Measurements from ENCODE around the gene TSPEAR. TPM values are rescaled to one million over a fixed set of nuclear protein-coding genes. Genes with fewer than 3 reads are reported as not detected.

Gene TSPEAR
- total and polyA plus RNA-seq, 11 donors = 0.01 to 2.6 (median 0.71) TPM; not detected in 2

DNA sequence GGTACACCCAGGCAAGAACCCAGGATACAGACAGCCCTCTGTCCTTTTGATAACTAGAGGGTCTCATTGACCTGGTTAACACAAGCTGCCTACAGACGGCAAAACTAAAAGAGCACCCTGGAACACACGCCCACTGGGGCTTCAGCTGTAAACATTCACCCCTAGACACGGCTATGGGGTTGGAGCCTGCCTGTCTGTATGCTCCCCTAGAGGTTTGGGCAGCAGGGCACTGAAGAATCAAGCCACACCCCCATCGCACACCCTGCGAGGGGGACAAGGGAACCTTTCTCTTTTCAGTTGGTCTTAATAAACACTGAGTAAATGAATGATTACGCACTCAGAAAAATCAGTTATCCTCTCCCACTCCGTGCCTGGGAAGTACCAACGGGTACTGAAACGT is 220.6 kb downstream of the TSPEAR start:
- H3K4me3 ChIP-seq = no peak overlapping the region
- TF ChIP-seq, protein P1, sequence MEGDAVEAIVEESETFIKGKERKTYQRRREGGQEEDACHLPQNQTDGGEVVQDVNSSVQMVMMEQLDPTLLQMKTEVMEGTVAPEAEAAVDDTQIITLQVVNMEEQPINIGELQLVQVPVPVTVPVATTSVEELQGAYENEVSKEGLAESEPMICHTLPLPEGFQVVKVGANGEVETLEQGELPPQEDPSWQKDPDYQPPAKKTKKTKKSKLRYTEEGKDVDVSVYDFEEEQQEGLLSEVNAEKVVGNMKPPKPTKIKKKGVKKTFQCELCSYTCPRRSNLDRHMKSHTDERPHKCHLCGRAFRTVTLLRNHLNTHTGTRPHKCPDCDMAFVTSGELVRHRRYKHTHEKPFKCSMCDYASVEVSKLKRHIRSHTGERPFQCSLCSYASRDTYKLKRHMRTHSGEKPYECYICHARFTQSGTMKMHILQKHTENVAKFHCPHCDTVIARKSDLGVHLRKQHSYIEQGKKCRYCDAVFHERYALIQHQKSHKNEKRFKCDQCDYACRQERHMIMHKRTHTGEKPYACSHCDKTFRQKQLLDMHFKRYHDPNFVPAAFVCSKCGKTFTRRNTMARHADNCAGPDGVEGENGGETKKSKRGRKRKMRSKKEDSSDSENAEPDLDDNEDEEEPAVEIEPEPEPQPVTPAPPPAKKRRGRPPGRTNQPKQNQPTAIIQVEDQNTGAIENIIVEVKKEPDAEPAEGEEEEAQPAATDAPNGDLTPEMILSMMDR (IDR thresholded peaks at IDR 0.05) = no peak
- no peak for TF ChIP-seq POLR2A (IDR thresholded peaks at IDR 0.05)
- intact Hi-C loops (cut with DNase I) = no loop called here
- no peaks in the 10 kb centered on the region for H3K36me3 ChIP-seq
- ATAC-seq (no peak), DNase-seq (no peak)
- no peak overlapping the region for H3K27ac ChIP-seq
- 86 to 91% (median 90%) methylated on average over 9 of the region's 9 CpGs for WGBS, 4 donors
- peaks cover 0 to 9% (median 0%) of the 10 kb centered on the region in 9 donors for H3K27me3 ChIP-seq
- H3K4me1 ChIP-seq = peaks cover 0 to 13% (median 0%) of the 10 kb centered on the region in 12 donors
- peaks cover 0 to 19% (median 5%) of the 10 kb centered on the region in 12 donors for H3K9me3 ChIP-seq

DNA sequence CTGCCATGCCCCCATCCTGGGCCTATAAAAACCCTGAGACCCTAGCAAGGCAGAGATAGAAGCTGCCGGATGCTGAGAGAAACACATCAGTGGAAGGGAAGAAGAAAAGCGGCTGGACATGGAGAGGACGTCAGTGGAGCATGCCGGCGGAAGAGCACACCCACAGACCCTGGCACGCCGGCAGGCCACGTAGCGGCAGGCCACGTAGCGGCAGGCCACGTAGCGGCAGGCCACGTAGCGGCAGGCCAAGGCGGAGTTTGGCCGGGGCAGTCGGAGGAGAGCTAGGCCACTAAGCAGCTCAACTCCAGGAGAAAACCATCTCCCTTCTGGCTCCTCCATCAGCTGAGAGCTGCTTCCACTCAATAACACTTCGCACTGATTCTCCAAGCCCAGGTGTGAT is 221.0 kb downstream of the TSPEAR start:
- Histone ChIP-seq H3K9me3 (peaks cover 0 to 19% (median 5%) of the 10 kb centered on the region in 12 donors), H3K27ac (no peak overlapping the region), H3K36me3 (no peaks in the 10 kb centered on the region), H3K27me3 (peaks cover 0 to 13% (median 0%) of the 10 kb centered on the region in 9 donors), H3K4me1 (peaks cover 0 to 9% (median 0%) of the 10 kb centered on the region in 12 donors), H3K4me3 (no peak overlapping the region)
- WGBS, 4 donors = 94 to 98% (median 97%) methylated on average over 19 of the region's 19 CpGs
- no peak for TF ChIP-seq POLR2A (IDR thresholded peaks at IDR 0.05)
- TF ChIP-seq, protein P1 (IDR thresholded peaks at IDR 0.05) = no peak
- intact Hi-C loops (cut with DNase I) = no loop called here
- DNase-seq = no peak
- no peak for ATAC-seq

DNA sequence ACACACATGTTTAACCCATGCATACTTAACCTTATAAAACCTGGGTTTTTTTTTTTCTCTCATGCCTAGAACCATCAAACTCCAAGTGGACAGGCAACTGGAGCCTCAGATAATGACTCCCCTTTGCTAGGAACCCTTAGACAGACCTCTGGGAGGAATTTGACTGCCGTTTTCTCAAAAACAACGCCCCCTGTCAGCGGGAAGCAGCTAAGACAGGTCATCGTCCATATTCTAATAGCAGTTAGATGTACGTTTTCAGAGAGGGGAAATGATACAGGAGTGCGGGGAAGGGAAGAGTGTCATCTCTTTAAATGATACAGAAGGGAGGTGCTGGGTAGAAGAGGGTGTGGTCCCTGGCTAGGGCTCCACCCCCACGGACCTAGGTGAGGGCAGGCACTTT is 221.4 kb downstream of the TSPEAR start:
- H3K27me3 ChIP-seq = peaks cover 0 to 12% (median 0%) of the 10 kb centered on the region in 9 donors
- no peak for ATAC-seq

DNA sequence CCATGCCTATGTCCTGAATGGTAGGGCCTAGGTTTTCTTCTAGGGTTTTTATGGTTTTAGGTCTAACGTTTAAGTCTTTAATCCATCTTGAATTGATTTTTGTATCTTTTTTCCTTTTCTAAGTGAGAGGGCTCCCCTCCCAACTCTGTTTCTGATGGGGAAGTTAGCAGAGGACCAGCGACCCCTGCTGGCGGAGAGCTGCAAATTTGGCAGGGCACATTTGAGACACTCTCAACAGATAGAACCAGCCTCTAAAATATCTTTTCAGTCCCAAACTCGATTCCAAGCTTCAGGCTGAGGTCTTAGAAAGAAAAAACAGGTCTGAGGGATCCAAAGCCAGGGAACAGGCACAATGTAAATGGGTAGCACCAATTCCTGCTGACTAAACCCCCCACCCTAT is 223.5 kb downstream of the TSPEAR start:
- H3K9me3 ChIP-seq = peaks cover 0 to 10% (median 2%) of the 10 kb centered on the region in 12 donors
- DNase-seq (no peak), ATAC-seq (no peak)
- intact Hi-C loops (cut with DNase I) = no loop called here
- H3K27me3 ChIP-seq = peaks cover 0 to 12% (median 0%) of the 10 kb centered on the region in 9 donors
- no peak for TF ChIP-seq POLR2A (IDR thresholded peaks at IDR 0.05)
- TF ChIP-seq, protein P1 (IDR thresholded peaks at IDR 0.05) = peak in 8 of 12 donors; percentile 22 to 46 (median 33)
- 33 to 44% (median 41%) methylated on average over 4 of the region's 4 CpGs for WGBS, 4 donors
- no peaks in the 10 kb centered on the region for H3K36me3 ChIP-seq
- H3K27ac ChIP-seq = no peak overlapping the region
- no peaks in the 10 kb centered on the region for H3K4me1 ChIP-seq
- no peak overlapping the region for H3K4me3 ChIP-seq

More for the DNA sequence above, 221.4 kb downstream of the TSPEAR start:
- intact Hi-C loops (cut with DNase I) = no loop called here
- TF ChIP-seq POLR2A (IDR thresholded peaks at IDR 0.05) = no peak
- TF ChIP-seq, protein P1 (IDR thresholded peaks at IDR 0.05) = no peak
- H3K27ac ChIP-seq = no peak overlapping the region
- no peak for DNase-seq
- H3K36me3 ChIP-seq = no peaks in the 10 kb centered on the region
- H3K4me3 ChIP-seq = no peak overlapping the region
- WGBS, 4 donors = 33 to 53% (median 41%) methylated on average over 7 of the region's 7 CpGs
- H3K9me3 ChIP-seq = peaks cover 0 to 19% (median 5%) of the 10 kb centered on the region in 12 donors
- peaks cover 0 to 4% (median 0%) of the 10 kb centered on the region in 12 donors for H3K4me1 ChIP-seq
